SK-N-SH (cell line): ENCODE results near the gene GRIP2. TPM values are rescaled to one million over a fixed set of nuclear protein-coding genes. Genes with fewer than 3 reads are reported as not detected.

Source experiments
- CTCF ChIA-PET: fragments of 300-600, 350-600 bp; formaldehyde crosslinking; extraction: SDS; loops from one replicate; lab custom pipeline; 2021; lab: Yijun Ruan, JAX
- POLR2A ChIA-PET: fragments of 350-600 bp; sonication (Branson Sonifier 250); formaldehyde crosslinking; extraction: SDS; loops from one replicate; lab custom pipeline; 2020; ENCODE audit warnings: antibody characterized with exemption, inconsistent platforms; lab: Yijun Ruan, JAX
- DNase-seq: peaks from one replicate; pipeline ENCODE4 v3.0.0; 2012
- H2AFZ ChIP-seq: fragments of 200-600 bp; sonication (generic); 2 replicates; pipeline ENCODE4 v1.8.1; 2016; ENCODE audit warnings: antibody characterized with exemption, mild to moderate bottlenecking, low read depth
- H3F3A ChIP-seq: fragments of 200-600 bp; sonication (generic); replicated peaks from 2 replicates; pipeline ENCODE3; 2016; ENCODE audit warnings: antibody characterized with exemption, mild to moderate bottlenecking; ENCODE audit not compliant: insufficient read depth
- H3K27ac ChIP-seq, 2 experiments: fragments of 200-500 bp in 1 of 2; fragments of 200-600 bp in 1 of 2; sonication (Bioruptor generic) in 1 of 2; sonication (generic), shearing (Covaris generic) in 1 of 2; 2 replicates each; pipeline versions ENCODE4 v1.5.1 to v1.6.1; 2014 to 2016; ENCODE audit warnings: low read depth in 2 of 2, inconsistent platforms in 1 of 2, low read length in 1 of 2, mild to moderate bottlenecking in 1 of 2, mixed read lengths in 1 of 2
- H3K27me3 ChIP-seq: fragments of 200-600 bp; sonication (generic), shearing (Covaris generic); 2 replicates; pipeline ENCODE4 v1.6.1; 2016; ENCODE audit warnings: mixed run types; ENCODE audit not compliant: insufficient read depth
- H3K36me3 ChIP-seq, 2 experiments: fragments of 200-500 bp in 1 of 2; fragments of 200-600 bp in 1 of 2; sonication (Bioruptor generic) in 1 of 2; sonication (generic) in 1 of 2; replicated peaks in 1 of 2; 2 replicates each; pipeline versions ENCODE3 to v1.5.1; 2014 to 2016; ENCODE audit warnings: low read length in 1 of 2, mild to moderate bottlenecking in 1 of 2; ENCODE audit not compliant: insufficient read depth in 2 of 2, control insufficient read depth in 1 of 2
- H3K4me1 ChIP-seq, 2 experiments: fragments of 200-500 bp in 1 of 2; fragments of 200-600 bp in 1 of 2; sonication (Bioruptor generic) in 1 of 2; sonication (generic), shearing (Covaris generic) in 1 of 2; 2 replicates each; pipeline versions ENCODE4 v1.5.1 to v1.6.1; 2014 to 2016; ENCODE audit warnings: low read depth in 1 of 2, low read length in 1 of 2, mixed run types in 1 of 2; ENCODE audit not compliant: insufficient read depth in 2 of 2, control insufficient read depth in 1 of 2
- H3K4me2 ChIP-seq: fragments of 200-600 bp; sonication (generic), shearing (Covaris generic); 2 replicates; pipeline ENCODE4 v1.6.1; 2017; ENCODE audit warnings: mixed run types
- H3K4me3 ChIP-seq, 2 experiments: fragments of 200-500 bp in 1 of 2; fragments of 200-600 bp in 1 of 2; sonication (Bioruptor generic) in 1 of 2; sonication (generic), shearing (Covaris generic) in 1 of 2; 2 replicates each; pipeline versions ENCODE4 v1.5.1 to v1.8.1; 2014 to 2016; ENCODE audit warnings: low read depth in 2 of 2, inconsistent platforms in 1 of 2, low read length in 1 of 2, mild to moderate bottlenecking in 1 of 2, mixed read lengths in 1 of 2, moderate library complexity in 1 of 2
- H3K79me2 ChIP-seq: fragments of 200-600 bp; sonication (generic); 2 replicates; pipeline ENCODE4 v1.8.1; 2017; ENCODE audit warnings: mild to moderate bottlenecking; ENCODE audit not compliant: insufficient read depth
- H3K9ac ChIP-seq: fragments of 200-600 bp; sonication (generic); 2 replicates; pipeline ENCODE4 v1.6.1; 2017; ENCODE audit warnings: mixed run types
- H3K9me2 ChIP-seq: fragments of 200-600 bp; sonication (generic); 2 replicates; pipeline ENCODE4 v1.6.1; 2017; ENCODE audit warnings: mixed run types
- H3K9me3 ChIP-seq: fragments of 200-600 bp; sonication (generic); 2 replicates; pipeline ENCODE4 v1.6.1; 2017; ENCODE audit warnings: mixed run types, mild to moderate bottlenecking, moderate library complexity
- H4K20me1 ChIP-seq: fragments of 200-600 bp; sonication (generic); 2 replicates; pipeline ENCODE4 v1.6.1; 2017; ENCODE audit warnings: mild to moderate bottlenecking, mixed run types; ENCODE audit not compliant: insufficient read depth
- CHD2 ChIP-seq: fragments of 150-350 bp; IDR thresholded peaks from 2 replicates; pipeline ENCODE4 v1.6.1; 2018; ENCODE audit warnings: low read length; ENCODE audit not compliant: partially characterized antibody
- ELF1 ChIP-seq: IDR thresholded peaks from 2 replicates; pipeline ENCODE4 v1.4.0; 2012
- EP300 ChIP-seq, 2 experiments: IDR thresholded peaks; 2 replicates each; pipeline versions ENCODE4 v1.4.0 to v1.6.1; 2012; ENCODE audit warnings: borderline replicate concordance in 1 of 2, low read depth in 1 of 2, low read length in 1 of 2
- FOSL2 ChIP-seq: IDR thresholded peaks from 2 replicates; pipeline ENCODE4 v1.4.0; 2012; ENCODE audit warnings: low read depth, mild to moderate bottlenecking, moderate library complexity, borderline replicate concordance
- FOXM1 ChIP-seq: IDR thresholded peaks from 2 replicates; pipeline ENCODE4 v1.4.0; 2012; ENCODE audit warnings: low read depth, mild to moderate bottlenecking
- MEF2A ChIP-seq: IDR thresholded peaks from 2 replicates; pipeline ENCODE4 v1.4.0; 2012; ENCODE audit warnings: low read depth, borderline replicate concordance
- NFIC ChIP-seq: IDR thresholded peaks from 2 replicates; pipeline ENCODE4 v1.4.0; 2012; ENCODE audit warnings: borderline replicate concordance
- NRF1 ChIP-seq: IDR thresholded peaks from 2 replicates; pipeline ENCODE4 v1.6.1; 2012; ENCODE audit warnings: low read depth, mild to moderate bottlenecking, low read length
- POLR2AphosphoS5 ChIP-seq: IDR thresholded peaks from 2 replicates; pipeline ENCODE4 v1.6.1; 2012; ENCODE audit warnings: low read depth, low read length
- REST ChIP-seq: IDR thresholded peaks from 2 replicates; pipeline ENCODE4 v1.6.1; 2012; ENCODE audit warnings: mild to moderate bottlenecking, low read depth, low read length, moderate library complexity
- RFX5 ChIP-seq: IDR thresholded peaks from 2 replicates; pipeline ENCODE4 v1.6.1; 2012; ENCODE audit warnings: mild to moderate bottlenecking, improper control_type of control experiment, low read length
- RXRA ChIP-seq: IDR thresholded peaks from 2 replicates; pipeline ENCODE4 v1.4.0; 2012; ENCODE audit warnings: low read depth, mild to moderate bottlenecking, borderline replicate concordance
- SIN3A ChIP-seq: IDR thresholded peaks from 2 replicates; pipeline ENCODE4 v1.6.1; 2012; ENCODE audit warnings: low read depth, mild to moderate bottlenecking, low read length, moderate library complexity, borderline replicate concordance
- SMC3 ChIP-seq: IDR thresholded peaks from 2 replicates; pipeline ENCODE4 v1.6.1; 2012; ENCODE audit warnings: low read depth, low read length, improper control_type of control experiment
- TCF12 ChIP-seq: IDR thresholded peaks from 2 replicates; pipeline ENCODE4 v1.4.0; 2012
- USF2 ChIP-seq: fragments of 150-350 bp; IDR thresholded peaks from 2 replicates; pipeline ENCODE4 v1.6.1; 2017; ENCODE audit warnings: antibody characterized with exemption, low read length, low read depth, borderline replicate concordance
- YY1 ChIP-seq: IDR thresholded peaks from 2 replicates; pipeline ENCODE4 v1.4.0; 2012; ENCODE audit warnings: low read depth, mild to moderate bottlenecking
- WGBS: methylation state at CpG from one replicate; pipeline ENCODE4 v1.1.6; 2017; ENCODE audit warnings: low lambda C conversion rate; 5-methylcytosine and 5-hydroxymethylcytosine counted together
- polyA plus RNA-seq, 3 experiments: library from polyadenylated mRNA; depleted of rRNA; stranded (reverse); fragments of >200 nt; gene quantifications; 2 replicates each; pipeline ENCODE4 v1.2.3, GENCODE V29; 2012

GRIP2 gene
- polyA plus RNA-seq, 1 of the 3 experiments (the other 2 are of a cell fraction), result 0.15 TPM

- Histone ChIP-seq H3K9ac (no peak overlapping the region), H3K4me1 (peaks cover 12 to 17% of the 10 kb centered on the region in 2 experiments), H3K79me2 (no peaks in the 10 kb centered on the region), H2AFZ (no peak overlapping the region), H3K4me3 (no peak overlapping the region), H4K20me1 (no peaks in the 10 kb centered on the region), H3F3A (peaks cover 6% of the 10 kb centered on the region), H3K36me3 (peaks cover 15 to 21% of the 10 kb centered on the region in 2 experiments), H3K9me2 (no peaks in the 10 kb centered on the region), H3K27ac (peak overlapping the region; percentile 2 to 30; a peak in 2 of 4 replicates), H3K9me3 (no peaks in the 10 kb centered on the region), H3K27me3 (no peaks in the 10 kb centered on the region), H3K4me2 (no peak overlapping the region; the same call in 1 of the 2 replicates)
- ChIA-PET POLR2A (no interaction called here), CTCF (interaction anchor here (0.7 to 8.0 kb wide), 10 partner anchors 9 to 562 kb away, joined by 3 to 51 read pairs (median 4); no protein-coding TSS in a partner anchor)
- DNase-seq, result no peak
- TF ChIP-seq FOSL2 (no peak), TCF12 (no peak), RXRA (no peak), SIN3A (no peak), USF2 (no peak)
- 80% methylated on average over 11 of the region's 11 CpGs for WGBS
Observed at GRCh38 chr3:14458434-14459275, 81.5 kb downstream of the GRIP2 start.

GRCh38 chr3:14457999-14458398 is 82.1 kb downstream of the GRIP2 start:
- Histone ChIP-seq H3K4me3 (no peak overlapping the region), H3F3A (peaks cover 12% of the 10 kb centered on the region), H3K27me3 (no peaks in the 10 kb centered on the region), H3K9ac (no peak overlapping the region), H3K9me2 (no peaks in the 10 kb centered on the region), H3K4me1 (peaks cover 17 to 18% of the 10 kb centered on the region in 2 experiments), H3K9me3 (no peaks in the 10 kb centered on the region), H3K36me3 (peaks cover 8 to 18% of the 10 kb centered on the region in 2 experiments)
- POLR2A ChIA-PET, result no interaction called here
- TF ChIP-seq CHD2, result no peak
- TF ChIP-seq SMC3, result no peak
- TF ChIP-seq NRF1, result no peak
- no peak for TF ChIP-seq NFIC
- TF ChIP-seq EP300 (IDR thresholded peaks at IDR 0.05; ENCODE audit: borderline replicate concordance in 1 of 2, low read depth in 1 of 2, low read length in 1 of 2), result no peak
- TF ChIP-seq YY1, result no peak
- TF ChIP-seq POLR2AphosphoS5, result no peak
- TF ChIP-seq ELF1, result no peak
- TF ChIP-seq REST, result no peak
- TF ChIP-seq RFX5, result no peak
- no peak for TF ChIP-seq MEF2A
- TF ChIP-seq FOXM1, result no peak
- TF ChIP-seq, all 33 proteins: peak for 0
- CTCF ChIA-PET, result interaction anchor here (0.7 to 8.0 kb wide), 10 partner anchors 10 to 562 kb away, joined by 3 to 51 read pairs (median 4); no protein-coding TSS in a partner anchor
- peak overlapping the region; percentile 2 to 30; a peak in 2 of 4 replicates for H3K27ac ChIP-seq
- peak; percentile 50 for DNase-seq
- no peaks in the 10 kb centered on the region for H3K79me2 ChIP-seq
- no peaks in the 10 kb centered on the region for H4K20me1 ChIP-seq
- 87% methylated on average over 9 of the region's 9 CpGs for WGBS
- H2AFZ ChIP-seq, result no peak overlapping the region
- no peak overlapping the region; the same call in 1 of the 2 replicates for H3K4me2 ChIP-seq
